ENCODE results near the gene SYTL2.

The SYTL2 gene

DNA sequence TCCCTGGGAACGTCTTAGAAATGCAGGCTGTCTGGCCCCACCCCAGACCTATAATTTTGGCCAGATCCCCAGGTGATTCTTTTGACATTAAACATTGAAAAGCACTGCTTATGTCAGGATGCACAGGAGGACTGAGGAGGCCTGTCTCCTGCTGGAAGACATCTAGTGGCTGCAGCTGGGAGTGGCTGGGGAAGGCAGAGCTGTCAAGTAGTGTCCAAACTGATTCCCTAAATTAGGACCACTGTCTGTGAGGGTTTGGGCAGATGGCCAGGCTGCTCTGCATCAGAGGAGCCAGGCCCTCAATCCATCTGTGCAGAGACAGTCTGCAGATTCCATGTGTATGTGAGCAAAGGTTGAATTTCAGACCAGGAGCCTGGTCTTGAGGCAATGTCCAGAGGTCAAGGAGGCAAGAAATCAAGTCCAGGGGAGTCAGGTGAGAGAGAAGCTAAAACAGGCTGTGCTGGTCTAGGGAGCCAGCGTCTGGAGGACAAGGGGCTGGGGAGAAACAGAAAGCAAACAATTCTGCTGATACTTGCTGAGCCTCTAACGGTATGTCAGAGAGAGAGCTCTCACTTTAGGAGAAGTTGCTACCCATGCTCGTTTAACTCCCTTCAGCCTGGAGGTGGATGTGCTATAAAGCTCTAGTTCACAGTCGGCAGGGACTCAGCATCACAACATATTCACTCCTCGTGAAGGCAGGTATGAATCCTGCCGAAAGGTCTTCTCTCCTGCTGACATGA, 15.3 kb upstream of the SYTL2 start:
- DNase-seq (ENCODE audit: low read depth, low spot score), result peak; percentile 39

DNA sequence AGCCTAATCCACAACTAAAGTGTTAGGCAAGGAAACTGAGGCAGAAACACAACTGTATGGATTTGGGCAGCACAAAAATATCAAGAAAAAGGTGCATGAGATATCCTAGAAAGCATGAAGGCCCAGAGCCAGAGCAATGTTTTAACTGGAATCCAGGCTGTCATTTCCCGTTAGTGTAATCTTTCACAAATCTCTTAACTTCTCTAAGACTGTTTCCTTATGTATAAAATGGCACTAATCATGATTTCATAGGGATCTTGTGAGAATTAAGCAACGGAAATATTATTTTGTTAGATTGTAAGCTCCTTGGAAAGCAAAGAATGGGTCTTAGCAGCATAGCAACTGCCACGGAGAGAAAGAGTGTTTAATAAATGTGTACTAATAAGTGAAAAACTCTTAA, 14.7 kb upstream of the SYTL2 start:
- DNase-seq (ENCODE audit: low read depth, low spot score), result no peak

DNA sequence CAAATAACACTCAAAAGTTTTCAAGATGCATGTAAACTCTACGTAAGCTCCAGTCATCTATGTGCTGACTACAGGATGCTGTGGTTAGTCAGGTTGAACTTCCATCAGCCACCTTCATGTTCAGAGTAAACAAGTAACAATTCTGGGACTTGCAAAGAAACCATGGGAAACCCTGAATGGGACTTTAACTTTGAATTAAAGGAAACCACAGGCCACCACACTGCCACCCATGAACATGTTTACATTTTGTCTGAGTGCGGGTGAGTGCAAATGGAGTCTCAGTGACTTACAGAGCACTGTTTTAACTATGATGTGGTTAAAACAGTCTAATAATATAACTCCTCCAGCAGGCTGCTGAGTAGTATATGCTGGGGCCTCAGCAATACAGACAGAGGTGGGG, 12.9 kb upstream of the SYTL2 start:
- DNase-seq (ENCODE audit: low read depth, low spot score), result no peak

DNA sequence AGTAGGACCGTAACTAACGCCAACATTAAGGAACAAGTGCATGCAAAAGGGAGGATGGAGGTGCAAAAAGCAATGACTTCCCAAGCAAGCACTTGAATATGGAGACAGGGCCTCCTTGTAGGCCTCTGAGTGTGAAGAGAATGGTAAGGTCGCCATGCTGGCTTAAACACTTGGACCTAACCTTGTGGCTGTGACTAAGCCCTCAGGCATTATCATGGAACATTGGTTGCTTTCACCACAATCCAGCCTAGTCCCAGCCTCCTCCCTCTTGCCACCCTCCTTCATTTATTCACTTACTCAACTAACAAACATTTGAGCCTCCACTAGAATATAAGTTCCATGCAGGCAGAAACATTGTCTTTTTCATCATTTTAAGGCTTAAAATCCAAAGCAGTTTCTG, 11.9 kb upstream of the SYTL2 start:
- peak; percentile 60 for DNase-seq (ENCODE audit: low read depth, low spot score)

DNA sequence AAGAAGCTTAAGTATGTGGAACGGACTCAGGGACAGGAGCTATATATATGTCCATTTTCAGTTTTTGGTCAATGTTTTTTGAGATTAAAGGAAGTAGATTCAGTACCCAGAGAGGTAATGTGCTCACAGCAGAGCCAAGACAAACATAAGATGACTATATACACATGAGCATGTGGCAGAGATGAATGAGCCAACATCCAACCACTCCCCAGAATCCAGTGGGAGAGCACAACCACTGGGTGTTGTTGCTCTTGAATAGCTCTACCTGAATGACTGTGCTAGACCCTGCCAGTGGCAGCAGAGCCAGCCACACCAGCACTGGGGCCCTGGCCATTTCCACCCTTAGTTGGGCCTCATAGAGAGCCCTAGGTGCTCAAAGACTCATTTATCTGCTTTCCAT, 10.7 kb upstream of the SYTL2 start:
- DNase-seq (ENCODE audit: low read depth, low spot score), result peak; percentile 55

DNA sequence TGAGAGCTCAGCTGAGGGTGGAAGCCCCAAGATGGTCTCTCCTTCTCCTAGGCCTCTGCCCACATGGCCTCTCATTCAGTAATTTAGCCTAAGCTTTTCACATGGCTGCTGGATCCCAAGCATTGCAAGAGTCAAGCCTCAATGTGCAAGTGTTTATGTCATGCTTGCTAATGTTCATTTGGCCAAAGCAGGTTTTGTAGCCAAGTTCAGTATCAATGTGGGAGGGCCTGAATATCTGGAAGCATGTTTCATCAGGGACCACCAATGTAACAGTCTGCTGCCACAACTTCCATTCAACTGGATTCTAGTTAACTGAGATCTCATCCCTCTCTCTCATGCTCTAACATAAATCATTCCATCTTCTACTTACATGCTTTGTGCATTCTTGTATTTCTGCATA, 8.5 kb upstream of the SYTL2 start:
- no peak for DNase-seq (ENCODE audit: low read depth, low spot score)

DNA sequence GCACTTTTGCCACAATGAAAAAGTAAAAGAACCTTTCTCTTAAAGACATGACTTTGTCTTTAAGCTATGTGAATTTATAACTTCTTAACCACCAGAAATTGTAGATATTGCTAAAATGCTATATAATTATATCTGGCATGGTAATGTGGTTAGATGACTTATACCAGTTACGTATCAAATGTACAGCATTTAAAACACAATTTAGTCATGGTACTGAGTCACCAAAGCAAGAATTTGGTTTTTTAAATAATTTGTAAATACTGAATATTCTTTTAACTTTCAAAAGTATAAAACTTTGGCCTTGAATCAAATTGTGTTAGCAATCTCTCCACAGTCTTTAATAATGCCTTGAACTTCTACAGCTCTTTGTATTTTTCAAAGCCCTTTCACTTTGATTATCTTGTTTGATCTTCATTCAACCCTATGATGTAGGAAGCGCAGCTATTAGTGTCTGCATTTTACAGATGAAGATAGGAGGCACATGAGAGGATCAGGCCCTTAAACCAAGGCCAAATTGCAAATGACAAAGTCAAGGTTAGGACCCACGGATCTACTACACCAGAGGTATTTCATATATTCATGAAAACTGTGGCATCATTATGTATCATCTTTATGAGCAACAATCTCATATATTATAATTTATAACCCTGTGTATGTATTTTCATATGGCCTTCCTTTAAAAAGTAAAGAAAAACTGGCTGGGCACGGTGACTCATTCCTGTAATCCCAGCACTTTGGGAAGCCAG, 4.4 kb upstream of the SYTL2 start:
- DNase-seq (ENCODE audit: low read depth, low spot score), result peak; percentile 12

DNA sequence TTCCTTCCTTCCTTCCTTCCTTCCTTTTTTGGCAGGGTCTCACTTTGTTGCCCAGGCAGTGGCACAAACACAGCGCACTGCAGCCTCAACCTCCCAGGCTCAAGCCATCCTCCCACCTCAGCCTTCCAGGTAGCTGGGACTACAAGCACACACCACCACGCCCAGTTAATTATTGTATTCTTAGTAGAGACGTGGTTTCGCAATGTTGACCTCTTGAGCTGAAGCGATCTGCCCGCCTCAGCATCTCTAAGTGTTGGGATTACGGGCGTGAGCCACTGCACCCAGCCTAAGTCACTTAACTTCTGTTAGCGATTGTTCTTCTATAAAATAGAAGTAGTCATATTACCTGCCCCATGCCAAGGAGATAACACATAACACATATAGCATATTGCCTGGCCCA, 2.8 kb upstream of the SYTL2 start:
- no peak for DNase-seq (ENCODE audit: low read depth, low spot score)

DNA sequence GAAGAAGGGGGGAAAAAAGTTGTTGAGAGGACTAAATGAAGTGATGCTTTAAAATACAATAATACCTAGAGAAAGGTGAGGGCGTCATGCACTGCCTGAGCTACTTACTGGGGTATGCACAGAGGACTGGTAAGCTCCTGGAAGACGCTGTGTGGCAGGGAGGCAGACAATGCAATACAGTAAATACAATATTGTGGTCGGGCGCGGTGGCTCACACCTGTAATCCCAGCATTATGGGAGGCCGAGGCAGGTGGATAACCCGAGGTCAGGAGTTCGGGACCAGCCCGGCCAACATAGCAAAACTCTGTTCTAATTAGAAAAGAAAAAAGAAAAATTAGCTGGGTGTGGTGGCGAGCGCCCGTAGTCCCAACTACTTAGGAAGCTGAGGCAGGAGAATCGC, 683 bp upstream of the SYTL2 start:
- DNase-seq (ENCODE audit: low read depth, low spot score), result no peak

DNA sequence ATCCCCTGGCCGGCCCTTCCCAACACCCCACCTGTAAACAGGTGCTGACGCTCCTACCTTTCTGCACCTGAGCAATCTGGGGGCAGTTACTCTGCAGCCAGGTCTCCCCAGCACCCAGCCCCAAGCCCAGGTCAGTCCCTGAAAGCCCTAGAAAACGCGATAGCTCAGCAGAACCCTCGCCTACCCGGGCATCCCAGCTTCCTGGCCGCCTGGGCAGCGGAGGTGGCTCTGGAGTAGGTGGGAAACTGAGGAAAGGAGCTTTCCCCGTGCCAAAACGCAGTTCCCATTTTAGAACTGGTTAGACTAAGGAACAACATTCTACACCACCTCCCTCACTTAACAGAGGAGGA, 445 bp downstream of the SYTL2 start:
- no peak for DNase-seq (ENCODE audit: low read depth, low spot score)

DNA sequence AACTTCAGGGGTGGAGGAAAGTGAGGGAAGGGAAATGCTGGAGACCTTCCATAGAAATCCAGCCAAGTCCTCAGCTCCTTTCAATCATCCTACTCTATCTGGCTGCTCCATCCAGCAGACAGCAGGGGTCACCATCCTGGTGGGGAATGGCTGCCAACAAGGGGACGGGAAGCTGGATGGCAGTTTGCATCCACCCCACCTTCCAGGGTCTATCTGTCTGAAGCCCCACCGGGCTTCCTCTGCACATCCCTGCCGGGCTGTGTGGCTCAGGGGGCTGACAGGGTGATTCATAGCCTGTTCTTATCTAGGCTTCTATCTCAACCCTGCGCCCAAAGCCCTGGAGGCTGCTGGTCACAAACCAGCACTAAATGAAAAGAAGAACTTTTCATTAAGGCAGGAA, 1.1 kb downstream of the SYTL2 start:
- DNase-seq (ENCODE audit: low read depth, low spot score), result peak; percentile 24

DNA sequence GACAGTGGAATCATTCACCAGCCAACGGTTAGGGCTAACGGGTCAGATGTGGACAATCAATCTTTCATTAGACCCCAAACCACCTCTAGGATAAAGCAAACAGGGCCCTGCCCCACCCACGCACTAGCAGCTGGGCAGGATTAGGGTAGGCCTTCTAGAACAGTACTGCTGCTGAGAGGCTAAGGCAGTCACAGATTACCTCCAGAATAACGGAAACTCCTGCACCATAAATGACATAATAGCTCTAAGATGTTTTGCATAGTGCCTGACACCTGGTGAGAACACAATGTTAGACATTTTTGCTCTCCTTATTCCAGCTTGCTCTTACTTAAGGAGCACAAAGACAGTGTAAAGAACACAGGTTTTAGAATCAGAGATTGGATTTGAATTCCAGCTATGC, 1.8 kb downstream of the SYTL2 start:
- no peak for DNase-seq (ENCODE audit: low read depth, low spot score)

DNA sequence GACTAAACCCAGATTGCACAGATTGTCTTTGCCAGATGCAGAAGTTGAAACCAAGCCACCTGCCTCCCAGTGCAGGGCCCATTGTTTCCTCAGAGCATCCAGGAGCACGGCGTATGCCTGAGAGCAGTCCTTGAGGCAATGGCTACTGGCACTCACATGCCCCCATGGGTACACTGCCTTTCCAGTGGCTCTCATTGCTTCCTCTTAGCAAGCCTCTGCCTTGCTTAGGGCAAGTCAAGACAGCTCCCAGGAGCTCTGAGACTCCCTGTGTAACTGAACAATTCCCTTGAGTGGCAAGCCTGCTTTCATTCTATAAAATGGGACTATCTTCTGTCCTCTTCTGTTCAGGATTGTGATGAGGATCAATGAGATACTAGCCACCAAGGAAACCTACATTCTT, 4.1 kb downstream of the SYTL2 start:
- no peak for DNase-seq (ENCODE audit: low read depth, low spot score)

DNA sequence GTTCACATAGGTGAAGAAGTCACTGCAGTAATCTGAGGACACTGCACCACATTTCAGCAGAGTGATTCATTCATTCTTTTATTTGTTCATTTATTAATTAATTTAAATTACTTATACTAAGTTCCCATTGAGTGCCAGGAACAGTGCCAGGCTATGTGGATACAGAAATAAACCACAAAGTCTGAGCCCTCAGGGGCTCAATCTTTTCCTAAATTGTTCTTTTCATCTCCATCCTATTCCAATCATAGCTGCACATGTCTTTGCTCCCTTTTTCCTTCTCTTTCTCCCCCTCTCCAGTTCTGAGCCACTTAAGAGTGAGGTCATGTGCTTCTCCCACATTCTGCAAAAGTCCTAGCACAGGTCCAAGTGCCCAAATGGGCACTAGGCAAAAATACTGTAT, 4.9 kb downstream of the SYTL2 start:
- DNase-seq (ENCODE audit: low read depth, low spot score), result no peak

DNA sequence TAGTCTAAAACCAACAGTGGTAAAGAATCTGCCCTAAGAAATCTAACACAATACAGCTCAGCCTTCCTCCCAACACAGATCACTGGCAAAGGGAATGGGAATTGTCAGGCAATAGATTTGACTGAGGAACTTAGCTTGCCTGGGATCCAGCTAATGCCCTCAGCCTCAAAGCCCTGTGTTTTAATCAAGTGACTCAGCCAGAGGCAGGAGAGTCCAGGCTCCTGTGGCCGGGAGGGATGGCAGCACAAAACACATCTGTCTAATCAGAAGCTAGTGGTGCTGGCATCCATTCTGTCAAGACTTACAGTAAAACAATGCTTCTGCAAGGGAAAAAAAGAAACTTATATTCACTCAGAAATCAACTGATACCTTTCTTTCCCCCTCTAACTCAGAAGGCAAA, 5.6 kb downstream of the SYTL2 start:
- peak; percentile 41 for DNase-seq (ENCODE audit: low read depth, low spot score)

DNA sequence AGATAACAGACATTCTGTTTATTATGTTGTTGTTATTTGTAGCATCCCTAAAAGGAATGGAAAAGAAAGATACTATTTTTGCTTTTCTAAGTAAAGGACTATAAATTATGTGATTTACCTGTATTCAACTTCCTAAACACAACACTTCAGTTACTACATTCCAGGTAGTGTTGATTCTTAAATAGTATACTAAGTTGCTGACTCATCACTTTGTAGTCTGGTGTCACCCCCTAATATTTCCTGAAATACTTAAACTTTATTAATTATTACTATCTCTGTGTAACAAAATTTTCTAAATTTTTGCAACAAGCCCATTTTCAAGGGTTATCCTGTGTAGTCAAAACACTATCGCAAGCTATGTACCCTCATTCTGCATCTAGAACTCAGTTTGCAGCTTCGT, 7.0 kb downstream of the SYTL2 start:
- no peak for DNase-seq (ENCODE audit: low read depth, low spot score)

DNA sequence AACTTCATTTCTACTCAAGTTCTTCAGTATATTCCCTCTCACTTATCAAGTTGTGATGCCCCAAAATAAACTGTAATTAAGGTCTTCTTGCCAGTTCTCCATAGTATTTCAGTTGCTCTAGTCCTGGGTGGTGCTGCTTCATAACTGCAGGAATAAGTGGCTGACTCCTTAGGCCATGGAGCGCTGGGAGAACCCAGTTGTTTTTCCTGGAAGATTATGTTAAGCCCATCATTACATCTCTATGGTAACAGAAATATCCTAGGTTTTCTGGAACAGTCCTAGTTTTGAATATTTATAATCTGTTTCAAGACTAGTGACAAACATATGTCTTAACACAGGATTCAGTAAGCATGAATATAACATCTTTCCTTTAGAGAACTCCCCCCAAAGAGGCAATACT, 7.6 kb downstream of the SYTL2 start:
- no peak for DNase-seq (ENCODE audit: low read depth, low spot score)

DNA sequence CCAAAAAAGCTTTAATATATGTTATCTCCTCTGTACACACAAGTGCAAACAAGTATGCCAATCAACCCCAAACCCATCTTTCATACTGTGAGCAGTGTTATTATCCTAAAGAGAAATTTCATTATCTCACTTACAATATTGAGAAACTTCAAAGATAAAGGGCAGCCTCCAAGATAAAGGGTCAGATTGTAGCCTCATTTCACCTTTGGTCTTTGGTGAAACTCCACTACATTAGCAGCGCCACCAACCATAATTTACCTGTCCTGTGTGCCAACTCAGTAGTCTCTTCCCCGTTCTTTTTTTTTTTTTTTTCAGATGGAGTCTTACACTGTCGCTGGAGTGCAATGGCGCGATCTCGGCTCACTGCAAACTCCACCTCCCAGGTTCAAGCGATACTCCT, 9.4 kb downstream of the SYTL2 start:
- DNase-seq (ENCODE audit: low read depth, low spot score), result no peak

DNA sequence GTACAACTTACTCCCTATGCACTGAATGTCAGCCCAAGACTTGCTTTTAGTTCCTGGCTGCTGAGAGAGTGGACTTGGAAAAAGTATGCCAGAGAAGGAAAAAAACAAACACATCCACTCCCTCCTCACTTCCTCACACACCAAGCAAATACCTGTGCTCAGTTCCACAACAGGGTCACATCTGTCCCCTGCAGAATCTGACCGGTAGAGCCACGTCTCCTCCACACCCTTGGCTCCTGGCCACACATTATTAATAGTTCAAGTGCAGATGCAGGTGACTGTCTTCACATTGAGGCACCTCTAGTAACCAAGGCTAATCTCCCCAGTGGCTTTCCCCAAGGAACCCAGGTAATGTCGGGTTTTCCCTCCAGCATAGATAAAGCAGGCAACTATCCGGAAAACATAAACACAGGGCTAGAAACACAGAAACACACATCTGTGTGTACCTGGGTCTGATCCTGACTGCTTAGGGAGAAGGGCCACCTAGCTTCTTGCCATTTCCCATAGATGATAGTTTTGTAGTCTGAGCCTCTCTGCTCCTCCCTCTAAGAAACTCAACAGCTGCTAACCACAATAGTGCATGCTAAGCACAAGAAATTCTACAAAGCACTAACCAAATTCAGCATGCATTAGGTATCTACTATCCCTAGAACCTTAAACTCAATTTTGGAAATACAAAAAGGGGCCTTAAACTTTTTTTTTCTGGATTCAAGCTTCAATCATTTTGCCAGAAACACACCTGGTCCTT, 10.2 kb downstream of the SYTL2 start:
- no peak for DNase-seq (ENCODE audit: low read depth, low spot score)

DNA sequence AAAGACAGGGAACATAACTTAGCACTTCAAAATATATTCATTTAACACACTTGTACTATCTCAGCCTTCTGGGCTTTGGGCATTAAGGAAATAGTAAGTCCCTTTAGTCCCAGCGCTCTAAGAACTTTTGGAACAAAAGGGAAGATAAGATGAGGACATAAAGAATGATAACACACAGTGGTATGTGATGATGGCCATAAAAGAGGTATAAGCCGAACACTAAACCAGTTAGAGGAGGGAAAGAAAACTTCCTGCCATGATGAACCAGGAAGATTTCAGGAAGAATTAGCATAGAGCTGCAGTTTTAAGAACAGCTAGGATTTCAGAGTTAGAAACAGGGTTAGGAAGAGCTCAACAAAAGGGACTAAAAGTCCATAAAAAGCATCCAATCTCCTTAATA, 11.8 kb downstream of the SYTL2 start:
- no peak for DNase-seq (ENCODE audit: low read depth, low spot score)

DNA sequence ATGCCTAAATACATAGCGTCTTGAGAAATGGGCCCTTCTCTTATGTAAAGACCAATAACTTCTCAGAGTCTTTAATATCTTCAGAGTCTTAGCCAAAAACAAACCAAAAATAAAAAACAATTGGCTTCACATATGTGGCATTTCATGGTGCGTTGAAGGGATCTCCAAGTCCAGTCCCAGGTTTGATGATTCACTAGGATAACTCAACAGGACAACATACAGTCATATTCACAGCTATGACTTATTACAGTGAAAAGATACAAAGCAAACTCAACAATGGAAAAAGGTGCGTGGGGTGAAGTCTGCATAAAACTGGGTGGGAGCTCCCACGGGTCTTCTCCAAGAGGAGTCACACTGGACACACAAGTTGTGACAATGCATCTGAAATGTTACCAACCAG, 12.6 kb downstream of the SYTL2 start:
- no peak for DNase-seq (ENCODE audit: low read depth, low spot score)

DNA sequence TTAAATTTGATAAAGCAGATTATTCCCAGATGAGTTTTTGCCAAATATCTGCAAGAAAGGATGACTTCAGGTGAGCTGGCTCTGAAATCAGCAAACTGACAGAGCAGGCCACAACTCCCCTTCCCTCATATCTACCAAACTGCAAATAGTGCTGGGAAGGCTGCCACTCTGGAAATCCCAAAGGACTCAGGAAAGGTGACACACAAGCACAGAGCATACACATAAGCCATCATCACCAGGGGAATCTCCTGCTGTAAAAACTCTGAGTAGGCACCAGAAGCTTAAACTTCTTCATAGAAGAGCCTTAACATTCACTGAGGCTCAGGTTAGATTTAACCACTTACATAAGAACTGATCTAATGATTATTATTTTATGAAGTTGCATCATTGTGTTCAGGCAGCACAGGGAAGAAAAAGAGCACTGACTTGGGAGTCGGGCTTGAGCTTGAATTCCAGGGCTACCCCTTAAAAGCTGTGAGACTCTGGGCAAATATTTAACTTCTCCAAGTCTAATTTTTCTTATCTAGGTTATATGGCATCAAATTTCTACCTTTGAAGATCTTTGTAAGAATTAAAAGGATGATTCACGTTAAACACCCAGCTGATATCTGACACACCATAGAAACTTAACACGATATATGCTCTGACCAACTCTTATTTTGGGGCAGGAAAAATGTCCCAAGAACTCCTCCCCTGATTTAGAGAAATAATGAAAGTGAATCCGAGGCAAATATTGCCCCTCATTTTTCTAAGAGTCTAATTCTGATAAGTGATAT, 15.0 kb downstream of the SYTL2 start:
- DNase-seq (ENCODE audit: low read depth, low spot score), result no peak
